Measurements from ENCODE around the gene TIRAP.

Gene TIRAP

DNA sequence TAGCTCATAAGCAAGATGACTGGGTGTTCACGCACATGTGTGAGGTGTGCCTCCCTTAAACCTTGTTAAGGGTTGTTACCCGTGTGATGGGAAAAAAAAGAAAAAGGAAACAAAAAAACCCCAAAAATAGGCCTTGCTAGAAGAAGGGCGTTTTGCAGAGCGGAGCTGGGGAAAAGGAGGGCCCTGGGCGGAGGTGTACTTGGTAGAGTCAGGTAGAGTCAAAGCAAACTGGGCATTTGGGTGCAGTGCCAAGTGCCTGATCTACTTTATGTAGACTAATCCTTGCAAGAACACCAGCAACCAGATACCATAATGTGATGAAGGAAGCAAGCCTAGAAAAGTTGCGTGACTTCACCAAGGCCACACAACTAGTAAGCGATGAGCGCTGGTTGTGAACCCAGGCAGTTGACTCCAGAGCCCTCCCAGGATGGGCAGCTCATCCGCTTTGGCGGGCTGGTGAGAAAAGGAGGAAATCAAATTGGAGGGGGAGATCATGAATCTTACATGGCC is 1.2 kb upstream of the TIRAP start:
- in situ Hi-C loops (cut with HindIII; ENCODE audit: low sequenced_read_pairs): no loop called here
- no peak overlapping the region for H3K4me3 ChIP-seq (ENCODE audit: low read depth, low read length)
- DNase-seq (ENCODE audit: low read depth, low spot score): no peak
- TF ChIP-seq, protein P1, sequence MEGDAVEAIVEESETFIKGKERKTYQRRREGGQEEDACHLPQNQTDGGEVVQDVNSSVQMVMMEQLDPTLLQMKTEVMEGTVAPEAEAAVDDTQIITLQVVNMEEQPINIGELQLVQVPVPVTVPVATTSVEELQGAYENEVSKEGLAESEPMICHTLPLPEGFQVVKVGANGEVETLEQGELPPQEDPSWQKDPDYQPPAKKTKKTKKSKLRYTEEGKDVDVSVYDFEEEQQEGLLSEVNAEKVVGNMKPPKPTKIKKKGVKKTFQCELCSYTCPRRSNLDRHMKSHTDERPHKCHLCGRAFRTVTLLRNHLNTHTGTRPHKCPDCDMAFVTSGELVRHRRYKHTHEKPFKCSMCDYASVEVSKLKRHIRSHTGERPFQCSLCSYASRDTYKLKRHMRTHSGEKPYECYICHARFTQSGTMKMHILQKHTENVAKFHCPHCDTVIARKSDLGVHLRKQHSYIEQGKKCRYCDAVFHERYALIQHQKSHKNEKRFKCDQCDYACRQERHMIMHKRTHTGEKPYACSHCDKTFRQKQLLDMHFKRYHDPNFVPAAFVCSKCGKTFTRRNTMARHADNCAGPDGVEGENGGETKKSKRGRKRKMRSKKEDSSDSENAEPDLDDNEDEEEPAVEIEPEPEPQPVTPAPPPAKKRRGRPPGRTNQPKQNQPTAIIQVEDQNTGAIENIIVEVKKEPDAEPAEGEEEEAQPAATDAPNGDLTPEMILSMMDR (IDR thresholded peaks at IDR 0.05; ENCODE audit: low read depth, low read length): no peak

DNA sequence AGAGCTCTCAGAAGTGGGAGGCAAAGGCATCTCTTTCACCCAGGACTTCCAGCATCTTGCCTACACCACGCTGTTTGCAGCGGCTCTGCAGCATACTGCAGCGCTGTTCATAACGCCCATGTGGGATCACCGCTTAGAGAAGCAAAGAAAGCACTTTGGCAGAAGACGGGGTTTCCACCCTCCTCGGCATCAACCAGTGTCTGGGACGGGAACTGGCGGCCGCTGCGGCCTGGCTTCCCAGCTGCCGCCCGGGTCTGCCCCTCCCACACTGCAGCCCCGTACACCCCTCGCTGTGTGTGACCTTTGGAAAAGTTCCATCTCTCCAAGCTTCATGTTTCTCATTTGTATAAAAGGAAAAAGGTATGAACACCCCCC is 545 bp upstream of the TIRAP start:
- in situ Hi-C loops (cut with HindIII; ENCODE audit: low sequenced_read_pairs): no loop called here
- TF ChIP-seq, protein P1 (IDR thresholded peaks at IDR 0.05; ENCODE audit: low read depth, low read length): no peak
- peak; percentile 42 for DNase-seq (ENCODE audit: low read depth, low spot score)
- peak overlapping the region; percentile 63 for H3K4me3 ChIP-seq (ENCODE audit: low read depth, low read length)

DNA sequence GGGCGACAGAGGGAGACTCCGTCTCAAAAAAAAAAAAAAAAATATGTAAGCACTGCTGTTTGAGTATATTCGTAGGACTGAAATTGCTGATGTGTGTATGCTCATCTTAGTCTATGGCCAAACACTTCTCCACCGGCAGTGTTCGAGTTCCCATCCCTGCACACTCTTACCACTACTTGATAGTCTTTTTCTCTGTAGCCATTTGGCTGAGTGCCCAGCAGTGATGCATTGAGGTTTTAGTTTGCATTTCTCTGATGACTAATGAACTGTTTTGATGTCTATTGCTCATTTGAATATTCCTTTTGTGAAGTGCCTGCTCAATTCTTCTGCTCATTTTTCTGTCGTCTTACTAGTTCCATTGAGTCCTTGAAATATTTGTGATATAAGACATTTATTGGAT is 1.9 kb downstream of the TIRAP start:
- TF ChIP-seq, protein P1 (IDR thresholded peaks at IDR 0.05; ENCODE audit: low read depth, low read length): no peak
- peak; percentile 94 for DNase-seq (ENCODE audit: low read depth, low spot score)
- in situ Hi-C loops (cut with HindIII; ENCODE audit: low sequenced_read_pairs): no loop called here
- H3K4me3 ChIP-seq (ENCODE audit: low read depth, low read length): no peak overlapping the region

DNA sequence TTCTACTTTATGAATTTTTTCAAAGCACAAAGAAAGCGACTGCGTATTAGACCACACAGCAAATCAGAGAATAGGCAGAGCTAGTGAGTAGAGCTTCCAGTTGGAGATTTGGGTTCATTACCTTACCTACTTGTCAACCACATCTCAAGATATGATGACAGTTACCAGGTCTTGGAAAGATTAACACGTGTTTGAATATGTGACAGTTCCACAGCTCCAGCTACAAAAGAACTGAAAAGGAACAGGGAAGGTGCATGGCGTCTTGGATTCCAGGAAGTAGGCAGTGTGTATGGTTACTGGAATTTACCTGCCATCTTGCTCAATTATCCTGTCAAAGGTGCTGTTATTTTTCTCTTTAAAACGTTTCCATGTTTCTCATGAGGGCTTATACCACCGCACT is 5.3 kb downstream of the TIRAP start:
- no peak for DNase-seq (ENCODE audit: low read depth, low spot score)
- in situ Hi-C loops (cut with HindIII; ENCODE audit: low sequenced_read_pairs): no loop called here
- TF ChIP-seq, protein P1 (IDR thresholded peaks at IDR 0.05; ENCODE audit: low read depth, low read length): no peak
- no peak overlapping the region for H3K4me3 ChIP-seq (ENCODE audit: low read depth, low read length)

DNA sequence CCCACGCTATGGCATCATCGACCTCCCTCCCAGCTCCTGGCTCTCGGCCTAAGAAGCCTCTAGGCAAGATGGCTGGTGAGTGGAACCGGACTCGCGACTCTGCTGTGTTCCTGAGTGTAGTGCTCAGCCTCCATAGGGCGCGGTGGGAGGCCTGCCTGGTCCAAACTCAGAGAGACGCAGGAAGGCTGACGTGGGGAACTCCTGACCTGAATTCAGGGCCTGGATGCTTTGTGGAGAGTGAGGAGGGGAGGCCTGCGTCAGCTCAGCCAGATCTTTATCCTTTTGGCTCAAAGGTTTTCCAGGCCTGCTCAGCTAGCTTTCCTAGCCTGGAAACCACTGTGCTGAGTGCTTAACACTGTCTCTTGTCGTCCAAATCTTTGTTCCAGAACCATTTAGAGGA is 8.0 kb downstream of the TIRAP start:
- TF ChIP-seq, protein P1 (IDR thresholded peaks at IDR 0.05; ENCODE audit: low read depth, low read length): no peak
- in situ Hi-C loops (cut with HindIII; ENCODE audit: low sequenced_read_pairs): no loop called here
- no peak for DNase-seq (ENCODE audit: low read depth, low spot score)
- no peak overlapping the region for H3K4me3 ChIP-seq (ENCODE audit: low read depth, low read length)

DNA sequence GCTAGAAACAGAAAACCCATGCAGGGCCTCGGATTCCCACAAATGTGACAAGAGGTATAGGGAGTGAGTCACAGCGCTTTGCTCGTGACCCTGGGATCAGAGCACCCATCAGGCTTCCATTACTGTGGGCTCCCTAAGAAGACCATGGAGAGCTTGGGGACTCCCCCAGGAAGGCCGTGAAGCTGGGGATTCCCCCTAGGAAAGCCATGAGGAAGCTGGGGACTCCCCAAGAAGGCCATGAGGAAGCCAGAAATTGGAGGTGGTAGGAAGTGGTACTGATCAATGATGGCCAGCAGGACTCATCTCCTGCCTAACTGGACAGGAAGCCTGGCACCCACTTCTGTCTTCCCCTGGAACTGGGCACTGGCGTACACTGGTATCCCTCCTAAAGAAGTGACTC is 10.8 kb downstream of the TIRAP start:
- no peak for DNase-seq (ENCODE audit: low read depth, low spot score)
- TF ChIP-seq, protein P1 (IDR thresholded peaks at IDR 0.05; ENCODE audit: low read depth, low read length): no peak
- in situ Hi-C loops (cut with HindIII; ENCODE audit: low sequenced_read_pairs): no loop called here
- no peak overlapping the region for H3K4me3 ChIP-seq (ENCODE audit: low read depth, low read length)

DNA sequence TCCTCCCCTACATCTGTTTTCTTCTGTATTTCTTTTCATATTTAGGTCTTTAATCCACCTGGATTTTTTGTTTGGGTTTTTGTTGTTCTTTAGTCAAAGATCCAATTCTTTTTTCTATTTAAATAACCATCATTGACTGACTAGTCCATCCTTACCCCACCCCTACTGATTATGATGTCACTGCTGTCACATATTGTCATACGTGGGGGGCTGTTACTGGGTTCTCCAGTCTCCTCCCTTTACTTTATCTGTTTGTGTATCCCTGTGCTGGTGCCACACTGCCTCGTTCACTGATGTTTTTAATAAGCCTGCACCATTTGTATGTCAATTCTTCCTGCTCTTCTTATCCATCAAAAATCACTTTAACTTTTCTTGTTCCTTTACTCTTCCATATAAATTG is 14.1 kb downstream of the TIRAP start:
- no peak overlapping the region for H3K4me3 ChIP-seq (ENCODE audit: low read depth, low read length)
- TF ChIP-seq, protein P1 (IDR thresholded peaks at IDR 0.05; ENCODE audit: low read depth, low read length): no peak
- in situ Hi-C loops (cut with HindIII; ENCODE audit: low sequenced_read_pairs): no loop called here
- DNase-seq (ENCODE audit: low read depth, low spot score): no peak
